Smooth muscle cell (in vitro differentiated cells): ENCODE measurements around the gene ENTR1. TPM values are rescaled to one million over a fixed set of nuclear protein-coding genes. Genes with fewer than 3 reads are reported as not detected.

Experiments used
- DNase-seq: peaks from one replicate; lab custom pipeline; 2025; ENCODE audit not compliant: unreplicated experiment; lab: John Stamatoyannopoulos, UW
- H2AFZ ChIP-seq: fragments of 200-600 bp; sonication (generic); 2 replicates; pipeline ENCODE4 v1.6.0; 2016; ENCODE audit warnings: antibody characterized with exemption, low read depth, mild to moderate bottlenecking
- H3F3A ChIP-seq: fragments of 200-600 bp; sonication (generic); 2 replicates; pipeline ENCODE4 v1.6.0; 2017; ENCODE audit warnings: antibody characterized with exemption, low read depth
- H3K27ac ChIP-seq: fragments of 200-600 bp; sonication (generic); 2 replicates; pipeline ENCODE4 v1.5.1; 2016; ENCODE audit warnings: low read depth, mild to moderate bottlenecking
- H3K27me3 ChIP-seq: fragments of 200-600 bp; sonication (generic); 2 replicates; pipeline ENCODE4 v1.6.1; 2016; ENCODE audit warnings: low read depth, mild to moderate bottlenecking
- H3K36me3 ChIP-seq: fragments of 200-600 bp; sonication (generic); 2 replicates; pipeline ENCODE4 v1.5.1; 2016; ENCODE audit warnings: low read depth
- H3K4me1 ChIP-seq: fragments of 200-600 bp; sonication (generic); 2 replicates; pipeline ENCODE4 v1.5.1; 2016; ENCODE audit warnings: low read depth
- H3K4me2 ChIP-seq: fragments of 200-600 bp; sonication (generic); 2 replicates; pipeline ENCODE4 v1.6.0; 2016; ENCODE audit warnings: mild to moderate bottlenecking
- H3K4me3 ChIP-seq: fragments of 200-600 bp; sonication (generic); 2 replicates; pipeline ENCODE4 v1.5.1; 2016; ENCODE audit warnings: mild to moderate bottlenecking
- H3K79me2 ChIP-seq: fragments of 200-600 bp; sonication (generic); 2 replicates; pipeline ENCODE4 v1.6.0; 2016; ENCODE audit warnings: low read depth, mild to moderate bottlenecking
- H3K9ac ChIP-seq: fragments of 200-600 bp; sonication (generic); 2 replicates; pipeline ENCODE4 v1.6.0; 2016; ENCODE audit warnings: low read depth
- H3K9me3 ChIP-seq: fragments of 200-600 bp; sonication (generic); replicated peaks from 2 replicates; pipeline ENCODE4 v1.5.1; 2016; ENCODE audit warnings: low read depth
- H4K20me1 ChIP-seq: fragments of 200-600 bp; sonication (generic); 2 replicates; pipeline ENCODE4 v1.6.0; 2016; ENCODE audit warnings: low read depth
- CTCF ChIP-seq: fragments of 200-600 bp; sonication (generic); IDR thresholded peaks from 2 replicates; pipeline ENCODE4 v1.5.1; 2017; ENCODE audit warnings: borderline replicate concordance, mild to moderate bottlenecking, antibody characterized with exemption; ENCODE audit not compliant: insufficient read depth, poor library complexity, severe bottlenecking
- WGBS: methylation state at CpG from one replicate; pipeline ENCODE4 v1.1.7; 2016; ENCODE audit warnings: low lambda C conversion rate; 5-methylcytosine and 5-hydroxymethylcytosine counted together
- polyA plus RNA-seq: library from polyadenylated mRNA; unstranded; fragments of >200 nt; fragmentation: Nextera tagmentation; extraction: Ambion mirVana; gene quantifications from 2 replicates; pipeline ENCODE4 v1.2.1, GENCODE V29; 2016
- total RNA-seq: library from RNA; depleted of rRNA; stranded (reverse); fragments of >200 nt; gene quantifications from 2 replicates; pipeline ENCODE4 v1.2.3, GENCODE V29; 2014

ENTR1 gene
- total and polyA plus RNA-seq, 2 experiments from 2014 or later, result 25.4 to 28.9 TPM

- Histone ChIP-seq H3K4me2 (no peak overlapping the region), H2AFZ (no peak overlapping the region), H3K79me2 (peaks cover 22% of the 10 kb centered on the region), H4K20me1 (peaks cover 90% of the 10 kb centered on the region), H3K4me3 (no peak overlapping the region), H3K9ac (no peak overlapping the region), H3K27ac (no peak overlapping the region), H3K9me3 (no peaks in the 10 kb centered on the region), H3K36me3 (no peaks in the 10 kb centered on the region), H3K4me1 (peaks cover 7% of the 10 kb centered on the region), H3F3A (peaks cover 30% of the 10 kb centered on the region), H3K27me3 (no peaks in the 10 kb centered on the region)
- no peak for TF ChIP-seq CTCF
- no peak for DNase-seq
- WGBS, result 94% methylated on average over 5 of the region's 5 CpGs
Observed at GRCh38 chr9:136442265-136442664, 31.9 kb upstream of the ENTR1 start.

GRCh38 chr9:136441681-136442245 is 31.3 kb upstream of the ENTR1 start:
- H3K36me3 ChIP-seq, result no peaks in the 10 kb centered on the region
- no peak for DNase-seq
- no peak overlapping the region for H3K9ac ChIP-seq
- peaks cover 90% of the 10 kb centered on the region for H4K20me1 ChIP-seq
- no peaks in the 10 kb centered on the region for H3K27me3 ChIP-seq
- TF ChIP-seq CTCF, result no peak
- peaks cover 30% of the 10 kb centered on the region for H3F3A ChIP-seq
- H3K9me3 ChIP-seq, result no peaks in the 10 kb centered on the region
- peaks cover 7% of the 10 kb centered on the region for H3K4me1 ChIP-seq
- 95% methylated on average over 17 of the region's 17 CpGs for WGBS
- H3K4me3 ChIP-seq, result no peak overlapping the region
- peaks cover 27% of the 10 kb centered on the region for H3K79me2 ChIP-seq
- H3K27ac ChIP-seq, result no peak overlapping the region
- no peak overlapping the region for H2AFZ ChIP-seq
- H3K4me2 ChIP-seq, result no peak overlapping the region

GRCh38 chr9:136441191-136441680 is 30.8 kb upstream of the ENTR1 start:
- H3K9ac ChIP-seq, result no peak overlapping the region

More at GRCh38 chr9:136441191-136441680, 30.8 kb upstream of the ENTR1 start:
- 95% methylated on average over 15 of the region's 15 CpGs for WGBS
- Histone ChIP-seq H3K79me2 (peaks cover 33% of the 10 kb centered on the region), H3K27me3 (no peaks in the 10 kb centered on the region), H3F3A (peaks cover 26% of the 10 kb centered on the region), H3K27ac (no peak overlapping the region), H3K4me2 (no peak overlapping the region), H2AFZ (no peak overlapping the region), H3K4me1 (peaks cover 7% of the 10 kb centered on the region), H3K36me3 (no peaks in the 10 kb centered on the region), H3K9me3 (no peaks in the 10 kb centered on the region), H4K20me1 (peaks cover 90% of the 10 kb centered on the region), H3K4me3 (no peak overlapping the region)
- DNase-seq, result no peak
- TF ChIP-seq CTCF, result no peak
